Thoracic aorta (tissue), 2 donors: ENCODE data around the gene NCAM2. TPM values are rescaled to one million over a fixed set of nuclear protein-coding genes. Genes with fewer than 3 reads are reported as not detected.

Experiments
- ATAC-seq: fragments of 150-250 bp; one replicate; pipeline ENCODE4 v1.8.0; 2017; ENCODE audit warnings: low read depth; ENCODE audit not compliant: insufficient number of reproducible peaks, low FRiP score
- DNase-seq: peaks from one replicate; pipeline ENCODE4 v3.0.0-alpha.2; 2020; ENCODE audit warnings: low spot score
- H3K27ac ChIP-seq, 2 donors: fragments of 200-600 bp; sonication (generic); 1 replicate in 1 of 2; 2 replicates in 1 of 2; pipeline ENCODE4 v1.5.1; 2016; ENCODE audit warnings: mild to moderate bottlenecking in 2 of 2, moderate library complexity in 2 of 2
- H3K27me3 ChIP-seq: fragments of 200-600 bp; sonication (generic); replicated peaks from 2 replicates; pipeline ENCODE4 v1.6.0; 2016; ENCODE audit warnings: mild to moderate bottlenecking; ENCODE audit not compliant: insufficient read depth
- H3K36me3 ChIP-seq: fragments of 200-600 bp; sonication (generic); one replicate; pipeline ENCODE4 v1.5.1; 2016
- H3K4me1 ChIP-seq, 2 donors: fragments of 200-600 bp; sonication (generic); 1 replicate in 1 of 2; 2 replicates in 1 of 2; pipeline versions ENCODE4 v1.5.1 to v1.6.0; 2016; ENCODE audit warnings: low read depth in 2 of 2, mild to moderate bottlenecking in 1 of 2; ENCODE audit not compliant: control insufficient read depth in 1 of 2
- H3K4me3 ChIP-seq: fragments of 200-600 bp; sonication (generic); 2 replicates; pipeline ENCODE4 v1.5.1; 2016; ENCODE audit warnings: mild to moderate bottlenecking
- H3K9me3 ChIP-seq: fragments of 200-600 bp; sonication (generic); 2 replicates; pipeline ENCODE4 v1.5.1; 2016
- CTCF ChIP-seq: fragments of 200-600 bp; sonication (generic); IDR thresholded peaks from one replicate; pipeline ENCODE4 v1.5.1; 2019; ENCODE audit warnings: antibody characterized with exemption
- total RNA-seq, 2 donors: library from RNA; depleted of rRNA; stranded (reverse); fragments of >200 nt; gene quantifications; one replicate each; pipeline versions ENCODE4 v1.1.0 to v1.2.3, GENCODE V29; 2016

Gene NCAM2
- total RNA-seq, 2 donors from 2014 or later, result 0.99 to 1.4 TPM

- Histone ChIP-seq H3K27ac (no peak overlapping the region), H3K4me3 (no peak overlapping the region), H3K4me1 (no peaks in the 10 kb centered on the region), H3K36me3 (no peaks in the 10 kb centered on the region), H3K27me3 (no peaks in the 10 kb centered on the region), H3K9me3 (no peaks in the 10 kb centered on the region)
- ATAC-seq (no peak), DNase-seq (no peak)
- no peak for TF ChIP-seq CTCF
Measured at GRCh38 chr21:21216047-21216446, 217.8 kb downstream of the NCAM2 start.

GRCh38 chr21:21226472-21226871 lies 228.3 kb downstream of the NCAM2 start:
- no peaks in the 10 kb centered on the region for H3K4me1 ChIP-seq
- no peak for TF ChIP-seq CTCF
- no peaks in the 10 kb centered on the region for H3K9me3 ChIP-seq
- ATAC-seq (no peak), DNase-seq (no peak)
- no peaks in the 10 kb centered on the region for H3K27me3 ChIP-seq
- H3K27ac ChIP-seq, result no peak overlapping the region
- H3K36me3 ChIP-seq, result no peaks in the 10 kb centered on the region
- H3K4me3 ChIP-seq, result no peak overlapping the region

- ATAC-seq (no peak), DNase-seq (no peak)
- Histone ChIP-seq H3K9me3 (no peaks in the 10 kb centered on the region), H3K4me1 (no peaks in the 10 kb centered on the region), H3K27ac (no peak overlapping the region), H3K36me3 (no peaks in the 10 kb centered on the region), H3K27me3 (no peaks in the 10 kb centered on the region), H3K4me3 (no peak overlapping the region)
- TF ChIP-seq CTCF, result no peak
Measured at GRCh38 chr21:21230672-21231071, 232.5 kb downstream of the NCAM2 start.

- Histone ChIP-seq H3K27ac (no peak overlapping the region), H3K4me1 (no peaks in the 10 kb centered on the region), H3K4me3 (no peak overlapping the region), H3K36me3 (no peaks in the 10 kb centered on the region), H3K27me3 (no peaks in the 10 kb centered on the region), H3K9me3 (no peaks in the 10 kb centered on the region)
- ATAC-seq, result no peak
- no peak for TF ChIP-seq CTCF
- no peak for DNase-seq
Measured at GRCh38 chr21:21231913-21232312, 233.7 kb downstream of the NCAM2 start.

GRCh38 chr21:21232320-21232719 lies 234.1 kb downstream of the NCAM2 start:
- H3K4me3 ChIP-seq, result no peak overlapping the region
- no peak for ATAC-seq
- TF ChIP-seq CTCF, result no peak
- H3K27ac ChIP-seq, result no peak overlapping the region
- no peaks in the 10 kb centered on the region for H3K4me1 ChIP-seq
- H3K9me3 ChIP-seq, result no peaks in the 10 kb centered on the region
- DNase-seq, result no peak
- no peaks in the 10 kb centered on the region for H3K27me3 ChIP-seq
- no peaks in the 10 kb centered on the region for H3K36me3 ChIP-seq
